GM12878 (cell line): ENCODE results near the gene FAF1. TPM values are rescaled to one million over a fixed set of nuclear protein-coding genes. Genes with fewer than 3 reads are reported as not detected.
A peak's percentile ranks its signal among the peaks of the same experiment; 100 is the strongest.

Experiments
- CHD4 ChIP-seq: fragments of 200-600 bp; sonication (generic); IDR thresholded peaks from 2 replicates; pipeline ENCODE4 v1.6.1; 2016; ENCODE audit warnings: mild to moderate bottlenecking
- CTCF ChIP-seq, 3 experiments: IDR thresholded peaks in 2 of 3; conservative IDR thresholded peaks in 1 of 3; 2 replicates each; pipeline ENCODE4 v1.5.1; 2011; ENCODE audit warnings: low read depth in 3 of 3, low read length in 3 of 3, mild to moderate bottlenecking in 3 of 3, control low read depth in 2 of 3, moderate library complexity in 2 of 3, inconsistent platforms in 1 of 3, mixed read lengths in 1 of 3; ENCODE audit not compliant: control insufficient read depth in 2 of 3, insufficient read depth in 1 of 3; ENCODE audit errors: extremely low read depth in 1 of 3
- ELK1 ChIP-seq: IDR thresholded peaks from 2 replicates; pipeline ENCODE4 v1.6.1; 2012; ENCODE audit warnings: low read depth, low read length, improper control_type of control experiment
- HSF1 ChIP-seq: fragments of 150-350 bp; IDR thresholded peaks from 2 replicates; pipeline ENCODE4 v1.6.1; 2014; ENCODE audit warnings: mild to moderate bottlenecking, low read depth, low read length
- MTA3 ChIP-seq: IDR thresholded peaks from 2 replicates; pipeline ENCODE4 v1.6.1; 2012; ENCODE audit warnings: low read length, inconsistent platforms, borderline replicate concordance
- NFIC ChIP-seq: IDR thresholded peaks from 2 replicates; pipeline ENCODE4 v1.6.1; 2012; ENCODE audit warnings: low read depth, mild to moderate bottlenecking, inconsistent platforms, low read length, moderate library complexity
- NFYA ChIP-seq: IDR thresholded peaks from 2 replicates; pipeline ENCODE4 v1.6.1; 2011; ENCODE audit warnings: low read depth, mild to moderate bottlenecking, low read length, improper control_type of control experiment, borderline replicate concordance
- NR2C1 ChIP-seq: fragments of 450-650 bp; IDR thresholded peaks from 2 replicates; pipeline ENCODE4 v1.6.1; 2017; ENCODE audit warnings: antibody characterized with exemption, mild to moderate bottlenecking, moderate library complexity
- RELA ChIP-seq: fragments of 450-650 bp; IDR thresholded peaks from 2 replicates; pipeline ENCODE4 v1.8.0; 2014; ENCODE audit warnings: borderline replicate concordance; ENCODE audit not compliant: partially characterized antibody
- SIX5 ChIP-seq: IDR thresholded peaks from 2 replicates; pipeline ENCODE4 v1.6.1; 2011; ENCODE audit warnings: mild to moderate bottlenecking, low read depth, low read length, moderate library complexity; ENCODE audit not compliant: severe bottlenecking
- ZBTB11 ChIP-seq: fragments of 450-650 bp; formaldehyde crosslinking; IDR thresholded peaks from 2 replicates; pipeline ENCODE4 v1.5.0; 2022; ENCODE audit warnings: mild to moderate bottlenecking, missing genetic modification characterization
- ZNF274 ChIP-seq: IDR thresholded peaks from one replicate; pipeline ENCODE4 v1.8.0; 2011; ENCODE audit not compliant: insufficient read length, insufficient read depth
- ZNF592 ChIP-seq: fragments of 450-650 bp; IDR thresholded peaks from 2 replicates; pipeline ENCODE4 v1.6.1; 2017; ENCODE audit warnings: mild to moderate bottlenecking, moderate library complexity
- polyA plus RNA-seq, 11 experiments: library from polyadenylated mRNA; depleted of rRNA in 4 of 11; unstranded in 6 of 11; stranded (reverse) in 5 of 11; fragments of >200 nt; fragmentation: Nextera tagmentation in 4 of 11; fragmentation: Illumina TruSeq in 1 of 11; extraction: Ambion mirVana in 4 of 11; extraction: Trizol in 1 of 11; gene quantifications; 1 replicate in 1 of 11; 2 replicates in 10 of 11; pipeline versions ENCODE4 v1.2.1 to v1.2.3, GENCODE V29; 2011 to 2016; ENCODE audit warnings: inconsistent platforms in 2 of 11, missing spikeins in 2 of 11, low read depth in 1 of 11
- total RNA-seq, 4 experiments: library from RNA; depleted of rRNA in 3 of 4; stranded (reverse); fragments of >200 nt in 3 of 4; fragmentation: Illumina TruSeq in 1 of 4; extraction: Trizol in 1 of 4; gene quantifications; 2 replicates each; pipeline versions ENCODE4 v1.2.1 to v1.2.3, GENCODE V29; 2013 to 2021

Gene FAF1
- total and polyA plus RNA-seq, 10 of the 15 experiments (the other 5 are each of a cell fraction or from before 2014, with no cell fraction given) = 8.6 to 54.5 (median 23.7) TPM

GRCh38 chr1:50971748-50972305, 11.8 kb upstream of the FAF1 start (continued):
- TF ChIP-seq ZBTB11 (no peak), NFIC (peak; percentile 59), NFYA (no peak), CTCF (IDR thresholded peaks at IDR 0.05 in 2 of 3, conservative IDR thresholded peaks at IDR 0.05 in 1 of 3; ENCODE audit: control insufficient read depth in 2 of 3, extremely low read depth in 1 of 3, insufficient read depth in 1 of 3, low read depth in 3 of 3, low read length in 3 of 3) (no peak), HSF1 (no peak), SIX5 (no peak), RELA (no peak), CHD4 (no peak), NR2C1 (no peak), ZNF274 (no peak), ELK1 (no peak), MTA3 (no peak), ZNF592 (no peak)
